Panc1 (cell line): Measurements from ENCODE around the gene MAP1LC3C. TPM values are rescaled to one million over a fixed set of nuclear protein-coding genes. Genes with fewer than 3 reads are reported as not detected.

Source experiments
- ATAC-seq: fragments of 200-7000 bp; cut with Tn5 transposase; 2 replicates; pipeline ENCODE4 v1.9.1; 2020; ENCODE audit warnings: mild to moderate bottlenecking, moderate library complexity
- BruUV-seq: library from RNA; stranded (reverse); fragments of 400-500 nt; replicated peaks from 2 replicates; lab custom pipeline; 2021; lab: Mats Ljungman, UMichigan
- CTCF ChIA-PET: fragments of 300-600 bp; sonication (Branson Sonifier 250); formaldehyde crosslinking; loops from one replicate; lab custom pipeline; 2022; ENCODE audit warnings: antibody characterized with exemption; lab: Charles Lee
- POLR2A ChIA-PET: fragments of 300-600 bp; sonication (Branson Sonifier 250); formaldehyde crosslinking; loops from one replicate; lab custom pipeline; 2022; ENCODE audit warnings: antibody characterized with exemption; lab: Charles Lee
- DNase-seq: peaks from one replicate; pipeline ENCODE4 v3.0.0-alpha.2; 2010; ENCODE audit warnings: low read depth, low spot score
- H3K27ac ChIP-seq: 2 replicates; pipeline ENCODE4 v1.5.1; 2011; ENCODE audit warnings: mild to moderate bottlenecking, low read length, inconsistent platforms
- H3K27me3 ChIP-seq: fragments of 200-500 bp; sonication (Bioruptor generic); 2 replicates; pipeline ENCODE4 v1.6.0; 2014; ENCODE audit warnings: low read length, inconsistent platforms; ENCODE audit not compliant: control insufficient read depth, insufficient read depth
- H3K36me3 ChIP-seq: fragments of 200-500 bp; sonication (Bioruptor generic); 2 replicates; pipeline ENCODE4 v1.5.1; 2014; ENCODE audit warnings: inconsistent platforms, mild to moderate bottlenecking, low read length, moderate library complexity; ENCODE audit not compliant: control insufficient read depth, insufficient read depth
- H3K4me1 ChIP-seq: 2 replicates; pipeline ENCODE4 v1.5.1; 2011; ENCODE audit warnings: inconsistent platforms, mild to moderate bottlenecking, low read length, moderate library complexity; ENCODE audit not compliant: control insufficient read depth, insufficient read depth
- H3K4me3 ChIP-seq, 2 experiments: 2 replicates each; pipeline ENCODE4 v1.5.1; 2011 to 2012; ENCODE audit warnings: low read depth in 2 of 2, low read length in 2 of 2, mild to moderate bottlenecking in 2 of 2, inconsistent platforms in 1 of 2, moderate library complexity in 1 of 2
- H3K9me3 ChIP-seq: fragments of 200-500 bp; sonication (Bioruptor generic); 2 replicates; pipeline ENCODE4 v1.5.1; 2014; ENCODE audit warnings: low read depth, mild to moderate bottlenecking, inconsistent platforms, low read length, moderate library complexity; ENCODE audit not compliant: control insufficient read depth, insufficient read depth
- POLR2AphosphoS5 ChIP-seq: IDR thresholded peaks from 2 replicates; pipeline ENCODE4 v1.6.1; 2012; ENCODE audit warnings: mild to moderate bottlenecking, low read depth, low read length, moderate library complexity
- SIN3A ChIP-seq: IDR thresholded peaks from 2 replicates; pipeline ENCODE4 v1.6.1; 2012; ENCODE audit warnings: low read depth, mild to moderate bottlenecking, low read length, moderate library complexity, borderline replicate concordance; ENCODE audit not compliant: insufficient read depth
- TCF7L2 ChIP-seq: IDR thresholded peaks from 2 replicates; pipeline ENCODE4 v1.6.1; 2011; ENCODE audit warnings: mild to moderate bottlenecking, low read depth, low read length, inconsistent platforms
- in situ Hi-C: cut with HindIII; loops from 2 replicates; pipeline ENCODE4 v1.10.0; 2016; ENCODE audit warnings: low sequenced_read_pairs, low pct_unique_long_range_greater_than_20kb
- intact Hi-C: fragments of 100-400 bp; cut with micrococcal nuclease; formaldehyde crosslinking; loops from one replicate; pipeline ENCODE4 v1.10.0; 2022; ENCODE audit not compliant: unreplicated experiment
- total RNA-seq: library from RNA; stranded (reverse); gene quantifications from one replicate; pipeline ENCODE4 v1.2.1, GENCODE V29; 2021; ENCODE audit not compliant: unreplicated experiment
- TF ChIP-seq, protein P1 (sequence below): fragments of 450-650 bp; IDR thresholded peaks from 2 replicates; pipeline ENCODE4 v1.5.1; 2017; ENCODE audit warnings: mild to moderate bottlenecking
- TF ChIP-seq, protein P2 (sequence below), 2 experiments: IDR thresholded peaks; 2 replicates each; pipeline ENCODE4 v1.6.1; 2011 to 2012; ENCODE audit warnings: low read depth in 2 of 2, control low read depth in 1 of 2, low read length in 1 of 2, mild to moderate bottlenecking in 1 of 2, moderate library complexity in 1 of 2; ENCODE audit not compliant: insufficient read depth in 1 of 2

The MAP1LC3C gene
- total RNA-seq, 1 experiment from 2014 or later, result 0.21 TPM

DNA sequence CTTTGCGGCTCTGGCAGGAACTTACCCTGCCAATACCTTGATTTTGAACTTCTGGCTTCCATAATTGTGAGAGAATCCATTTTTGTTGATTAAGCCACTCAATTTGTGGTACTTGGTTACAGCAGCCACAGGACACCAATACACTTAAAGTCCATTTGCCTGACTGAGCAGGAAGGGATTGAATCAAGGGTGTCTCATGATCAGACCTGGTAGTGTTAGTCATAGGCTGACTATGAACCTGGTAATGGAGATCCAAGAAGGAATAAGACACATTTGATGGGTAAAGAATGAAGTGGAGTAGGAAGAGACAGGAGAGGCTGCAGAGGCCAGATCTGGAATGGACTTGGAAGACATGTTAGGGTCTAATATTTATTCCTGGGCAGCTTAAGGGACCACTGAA, 31.2 kb upstream of the MAP1LC3C start:
- Histone ChIP-seq H3K36me3 (no peaks in the 10 kb centered on the region), H3K27ac (no peak overlapping the region), H3K9me3 (no peaks in the 10 kb centered on the region), H3K4me3 (no peak overlapping the region), H3K27me3 (no peaks in the 10 kb centered on the region), H3K4me1 (no peaks in the 10 kb centered on the region)
- in situ Hi-C loops, result no loop called here
- no TSS peak for BruUV-seq
- CTCF ChIA-PET, result interaction anchor here (0.6 kb wide), 1 partner anchor 419 kb away, joined by 4 read pairs; no protein-coding TSS in a partner anchor
- ATAC-seq, result no peak
- POLR2A ChIA-PET, result no interaction called here
- TF ChIP-seq, protein P1, sequence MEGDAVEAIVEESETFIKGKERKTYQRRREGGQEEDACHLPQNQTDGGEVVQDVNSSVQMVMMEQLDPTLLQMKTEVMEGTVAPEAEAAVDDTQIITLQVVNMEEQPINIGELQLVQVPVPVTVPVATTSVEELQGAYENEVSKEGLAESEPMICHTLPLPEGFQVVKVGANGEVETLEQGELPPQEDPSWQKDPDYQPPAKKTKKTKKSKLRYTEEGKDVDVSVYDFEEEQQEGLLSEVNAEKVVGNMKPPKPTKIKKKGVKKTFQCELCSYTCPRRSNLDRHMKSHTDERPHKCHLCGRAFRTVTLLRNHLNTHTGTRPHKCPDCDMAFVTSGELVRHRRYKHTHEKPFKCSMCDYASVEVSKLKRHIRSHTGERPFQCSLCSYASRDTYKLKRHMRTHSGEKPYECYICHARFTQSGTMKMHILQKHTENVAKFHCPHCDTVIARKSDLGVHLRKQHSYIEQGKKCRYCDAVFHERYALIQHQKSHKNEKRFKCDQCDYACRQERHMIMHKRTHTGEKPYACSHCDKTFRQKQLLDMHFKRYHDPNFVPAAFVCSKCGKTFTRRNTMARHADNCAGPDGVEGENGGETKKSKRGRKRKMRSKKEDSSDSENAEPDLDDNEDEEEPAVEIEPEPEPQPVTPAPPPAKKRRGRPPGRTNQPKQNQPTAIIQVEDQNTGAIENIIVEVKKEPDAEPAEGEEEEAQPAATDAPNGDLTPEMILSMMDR, result no peak
- TF ChIP-seq TCF7L2 (no peak), SIN3A (no peak), POLR2AphosphoS5 (no peak)
- TF ChIP-seq, protein P2, sequence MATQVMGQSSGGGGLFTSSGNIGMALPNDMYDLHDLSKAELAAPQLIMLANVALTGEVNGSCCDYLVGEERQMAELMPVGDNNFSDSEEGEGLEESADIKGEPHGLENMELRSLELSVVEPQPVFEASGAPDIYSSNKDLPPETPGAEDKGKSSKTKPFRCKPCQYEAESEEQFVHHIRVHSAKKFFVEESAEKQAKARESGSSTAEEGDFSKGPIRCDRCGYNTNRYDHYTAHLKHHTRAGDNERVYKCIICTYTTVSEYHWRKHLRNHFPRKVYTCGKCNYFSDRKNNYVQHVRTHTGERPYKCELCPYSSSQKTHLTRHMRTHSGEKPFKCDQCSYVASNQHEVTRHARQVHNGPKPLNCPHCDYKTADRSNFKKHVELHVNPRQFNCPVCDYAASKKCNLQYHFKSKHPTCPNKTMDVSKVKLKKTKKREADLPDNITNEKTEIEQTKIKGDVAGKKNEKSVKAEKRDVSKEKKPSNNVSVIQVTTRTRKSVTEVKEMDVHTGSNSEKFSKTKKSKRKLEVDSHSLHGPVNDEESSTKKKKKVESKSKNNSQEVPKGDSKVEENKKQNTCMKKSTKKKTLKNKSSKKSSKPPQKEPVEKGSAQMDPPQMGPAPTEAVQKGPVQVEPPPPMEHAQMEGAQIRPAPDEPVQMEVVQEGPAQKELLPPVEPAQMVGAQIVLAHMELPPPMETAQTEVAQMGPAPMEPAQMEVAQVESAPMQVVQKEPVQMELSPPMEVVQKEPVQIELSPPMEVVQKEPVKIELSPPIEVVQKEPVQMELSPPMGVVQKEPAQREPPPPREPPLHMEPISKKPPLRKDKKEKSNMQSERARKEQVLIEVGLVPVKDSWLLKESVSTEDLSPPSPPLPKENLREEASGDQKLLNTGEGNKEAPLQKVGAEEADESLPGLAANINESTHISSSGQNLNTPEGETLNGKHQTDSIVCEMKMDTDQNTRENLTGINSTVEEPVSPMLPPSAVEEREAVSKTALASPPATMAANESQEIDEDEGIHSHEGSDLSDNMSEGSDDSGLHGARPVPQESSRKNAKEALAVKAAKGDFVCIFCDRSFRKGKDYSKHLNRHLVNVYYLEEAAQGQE (IDR thresholded peaks at IDR 0.05; ENCODE audit: insufficient read depth in 1 of 2, low read depth in 2 of 2, low read length in 1 of 2), result no peak
- intact Hi-C loops, result no loop called here
- no peak for DNase-seq

DNA sequence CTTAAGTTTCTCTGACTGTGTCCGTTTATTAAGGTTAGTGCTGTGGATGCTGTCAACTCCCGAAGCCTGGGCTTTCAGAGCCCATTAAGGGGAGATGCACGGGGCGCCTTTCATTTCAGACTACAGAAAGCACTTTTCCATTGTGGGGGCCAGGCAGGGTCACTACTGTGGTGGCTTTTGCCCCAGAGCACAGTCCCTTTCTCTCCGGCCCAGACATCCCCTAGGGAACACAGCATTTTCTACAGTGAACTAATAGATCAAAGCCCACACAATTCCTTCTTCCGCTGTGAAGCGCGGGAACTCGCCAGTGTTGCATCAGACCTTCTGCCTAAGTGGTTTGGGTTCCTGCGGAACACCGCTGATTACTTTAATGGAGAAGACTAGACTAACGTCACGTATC, 26.8 kb upstream of the MAP1LC3C start:
- TF ChIP-seq, protein P2 (IDR thresholded peaks at IDR 0.05; ENCODE audit: insufficient read depth in 1 of 2, low read depth in 2 of 2, low read length in 1 of 2), result no peak
- TF ChIP-seq POLR2AphosphoS5, result no peak
- TF ChIP-seq, protein P1, result no peak
- no peak for TF ChIP-seq SIN3A
- TF ChIP-seq TCF7L2, result no peak
- ChIA-PET CTCF (no interaction called here), POLR2A (no interaction called here)
- intact Hi-C loops, result loop anchor here (10.0 kb wide), 1 partner anchor 429 kb away; no protein-coding TSS in a partner anchor
- Histone ChIP-seq H3K27ac (no peak overlapping the region), H3K9me3 (no peaks in the 10 kb centered on the region), H3K4me1 (no peaks in the 10 kb centered on the region), H3K4me3 (no peak overlapping the region), H3K36me3 (no peaks in the 10 kb centered on the region), H3K27me3 (no peaks in the 10 kb centered on the region)
- no TSS peak for BruUV-seq
- no peak for DNase-seq
- in situ Hi-C loops, result no loop called here
- no peak for ATAC-seq
